Measurements from ENCODE around the gene HTR3A.

The HTR3A gene

DNA sequence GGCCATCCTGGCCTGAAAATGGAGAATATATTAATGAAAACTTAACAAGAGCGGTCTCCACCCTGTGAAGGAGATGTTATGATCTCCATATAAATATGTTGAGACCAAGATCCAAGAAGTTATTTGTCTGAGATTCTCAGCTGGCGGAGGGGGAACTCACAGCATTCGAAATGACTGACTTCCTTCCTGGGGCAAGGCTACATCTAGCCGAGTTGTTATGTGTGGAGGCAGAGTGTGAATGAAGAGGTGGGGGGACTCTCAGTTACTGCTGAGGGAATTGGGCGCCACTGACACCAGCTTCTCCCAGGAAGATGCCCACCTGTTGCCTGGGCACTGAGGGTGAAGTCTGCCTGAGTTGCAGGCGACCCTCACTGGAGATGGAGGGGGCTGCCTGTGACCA is 5.9 kb downstream of the HTR3A start:
- no peak for DNase-seq

DNA sequence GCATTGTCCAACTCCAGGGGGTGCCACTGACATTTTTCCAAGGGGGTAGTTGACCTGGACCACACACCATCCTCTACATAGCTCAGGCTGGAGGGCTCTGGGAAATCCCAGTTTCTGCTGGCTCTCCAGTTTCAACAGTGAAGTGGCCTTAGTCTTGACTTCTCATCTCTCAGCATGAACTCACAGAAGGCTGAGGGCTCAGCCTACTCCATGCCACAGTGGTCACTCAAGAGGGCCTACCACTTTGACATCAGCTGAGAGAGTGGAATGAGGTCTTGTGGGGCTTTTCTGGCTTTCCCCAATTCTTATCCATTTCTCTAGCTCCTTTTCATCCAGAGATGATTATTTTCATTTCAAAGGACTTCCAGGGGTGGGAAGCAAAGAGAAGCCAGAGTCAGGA is 7.4 kb downstream of the HTR3A start:
- no peak for DNase-seq

DNA sequence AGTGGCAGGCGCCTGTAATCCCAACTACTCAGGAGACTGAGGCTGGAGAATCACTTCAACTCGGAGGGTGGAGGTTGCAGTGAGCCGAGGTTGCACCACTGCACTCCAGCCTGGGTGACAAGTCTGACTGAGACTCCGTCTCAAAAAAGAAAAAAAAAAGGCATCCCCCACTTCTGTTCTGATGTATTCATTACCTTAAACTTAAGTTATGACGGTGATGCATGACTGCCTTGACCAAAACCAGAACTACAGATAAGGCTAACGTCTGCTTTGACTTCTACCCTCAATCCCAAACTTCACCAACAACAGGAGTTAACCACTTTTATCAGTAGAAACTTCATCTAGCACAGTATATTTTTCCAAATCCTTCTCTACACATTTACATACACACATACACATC is 9.9 kb downstream of the HTR3A start:
- DNase-seq: no peak

DNA sequence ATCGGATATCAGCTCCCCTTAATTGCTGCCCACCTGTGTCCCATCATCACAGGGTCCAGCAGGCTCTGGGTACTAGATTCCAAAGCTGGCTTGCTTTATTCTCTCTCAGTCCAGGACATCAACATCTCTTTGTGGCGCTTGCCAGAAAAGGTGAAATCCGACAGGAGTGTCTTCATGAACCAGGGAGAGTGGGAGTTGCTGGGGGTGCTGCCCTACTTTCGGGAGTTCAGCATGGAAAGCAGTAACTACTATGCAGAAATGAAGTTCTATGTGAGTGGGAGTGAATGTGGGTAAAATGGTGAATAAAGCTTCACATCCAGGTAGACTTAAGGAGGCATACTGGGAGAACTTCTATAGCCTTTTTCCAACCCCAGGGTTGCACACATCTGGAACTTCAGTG is 11.0 kb downstream of the HTR3A start:
- no peak for DNase-seq

- no peak for DNase-seq
These were observed 11.6 kb downstream of the HTR3A start for GRCh38 chr11:113986351-113987140.

- DNase-seq: no peak
These were observed 14.5 kb downstream of the HTR3A start for GRCh38 chr11:113989381-113989780.

- no peak for DNase-seq
These were observed 15.0 kb downstream of the HTR3A start for GRCh38 chr11:113989916-113990315.

- DNase-seq: no peak
These were observed 16.3 kb downstream of the HTR3A start for GRCh38 chr11:113991170-113991569.

- no peak for DNase-seq
These were observed 17.0 kb downstream of the HTR3A start for GRCh38 chr11:113991718-113992458.

DNA sequence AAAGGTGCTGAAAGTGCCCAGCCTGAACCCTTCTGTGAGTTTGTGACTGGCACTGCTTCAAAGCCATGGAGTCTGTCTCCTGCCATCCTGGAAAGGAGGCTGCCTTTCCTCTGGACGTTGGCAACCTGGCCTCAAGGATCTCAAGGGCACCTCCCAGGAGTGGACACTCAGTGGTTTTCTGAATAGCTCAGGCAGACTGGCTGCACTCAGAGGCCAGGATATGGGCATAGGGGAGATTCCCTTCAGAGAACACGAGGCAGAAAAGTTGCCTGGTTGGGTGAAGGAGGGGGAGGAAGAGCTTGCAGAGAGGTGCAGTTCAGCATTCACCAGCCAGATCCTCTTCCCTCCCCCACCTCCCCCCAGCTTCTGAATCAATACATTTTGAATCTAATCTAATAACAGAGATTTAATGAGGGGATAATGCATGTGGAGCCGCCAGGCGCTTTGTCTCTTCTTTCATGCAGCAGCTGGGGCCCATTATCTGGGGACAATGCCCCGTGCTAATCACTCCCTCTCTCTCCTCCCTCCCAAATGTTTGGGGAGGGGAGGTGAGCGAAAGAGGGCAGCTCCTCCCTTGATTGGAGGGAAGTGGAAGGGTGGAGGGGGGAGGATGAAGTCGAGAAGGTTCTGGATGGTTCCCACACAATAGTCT is 17.7 kb downstream of the HTR3A start:
- DNase-seq: no peak

DNA sequence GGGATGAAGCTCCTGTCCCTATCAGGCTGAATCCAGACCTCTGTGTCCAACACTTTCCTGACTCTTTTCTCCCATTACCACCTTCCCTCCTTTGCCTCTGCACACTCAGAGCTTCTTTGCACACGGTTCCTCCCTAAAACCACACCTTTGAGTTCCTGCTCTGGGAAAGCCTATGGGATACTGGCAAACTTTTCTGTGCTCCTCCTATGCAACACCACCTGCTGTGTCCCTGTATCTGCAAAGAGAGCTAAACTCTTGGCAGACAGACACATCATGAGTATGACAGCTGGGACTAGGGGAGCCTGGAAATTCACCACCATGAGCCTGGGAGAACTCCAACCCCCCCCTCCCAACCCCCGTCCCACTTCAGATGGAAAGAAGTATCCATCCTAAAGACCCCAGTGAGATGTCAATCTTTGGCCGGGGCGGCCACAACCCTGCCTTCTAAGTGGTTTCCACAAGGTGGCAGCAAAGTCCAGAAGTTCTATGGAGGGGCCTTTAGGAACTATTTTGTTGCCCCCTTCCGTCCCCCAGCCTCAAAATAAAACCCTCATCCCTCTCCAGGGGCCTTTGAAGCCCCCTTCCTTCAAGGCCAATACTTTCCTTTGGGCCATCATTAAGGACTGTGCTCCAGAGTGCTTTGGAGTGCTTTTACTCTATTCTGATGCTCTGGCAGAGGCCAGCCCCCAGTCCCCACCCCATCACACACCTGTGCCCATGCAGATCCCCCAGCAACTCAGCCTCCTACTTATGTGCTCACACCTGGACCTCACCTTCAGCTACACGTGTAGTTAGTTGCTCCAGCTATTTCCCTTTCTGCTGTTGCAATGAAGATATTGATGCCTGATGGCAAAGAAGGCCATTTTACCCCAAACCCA is 19.4 kb downstream of the HTR3A start:
- DNase-seq: no peak

GRCh38 chr11:113997473-113997872 is 22.6 kb downstream of the HTR3A start:
- no peak for DNase-seq

- no peak for DNase-seq
These were observed 23.7 kb downstream of the HTR3A start for GRCh38 chr11:113998574-113998973.

- DNase-seq: no peak
These were observed 25.6 kb downstream of the HTR3A start for GRCh38 chr11:114000526-114000925.

GRCh38 chr11:114001416-114001815 is 26.5 kb downstream of the HTR3A start:
- DNase-seq: no peak

DNA sequence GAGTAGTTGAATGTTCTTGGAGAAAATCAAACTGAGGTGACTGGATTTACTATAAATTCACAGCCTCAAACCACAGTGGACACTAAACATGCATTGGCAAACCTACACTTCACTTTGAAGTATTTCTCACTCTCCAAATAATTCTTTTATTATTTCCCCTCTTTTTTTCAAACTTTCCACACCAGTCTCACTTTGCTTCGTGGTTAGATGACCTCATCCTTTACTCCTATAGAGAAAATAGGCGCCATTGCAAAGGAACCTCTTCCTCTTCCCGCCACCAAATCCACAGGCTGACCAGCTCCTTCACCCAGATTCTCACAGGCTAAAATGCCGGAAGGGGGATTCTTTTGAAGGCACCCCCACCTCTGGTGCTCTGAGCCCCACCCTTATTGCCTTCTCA is 33.4 kb downstream of the HTR3A start:
- DNase-seq: no peak

GRCh38 chr11:114010931-114011330 is 36.0 kb downstream of the HTR3A start:
- DNase-seq: no peak

DNA sequence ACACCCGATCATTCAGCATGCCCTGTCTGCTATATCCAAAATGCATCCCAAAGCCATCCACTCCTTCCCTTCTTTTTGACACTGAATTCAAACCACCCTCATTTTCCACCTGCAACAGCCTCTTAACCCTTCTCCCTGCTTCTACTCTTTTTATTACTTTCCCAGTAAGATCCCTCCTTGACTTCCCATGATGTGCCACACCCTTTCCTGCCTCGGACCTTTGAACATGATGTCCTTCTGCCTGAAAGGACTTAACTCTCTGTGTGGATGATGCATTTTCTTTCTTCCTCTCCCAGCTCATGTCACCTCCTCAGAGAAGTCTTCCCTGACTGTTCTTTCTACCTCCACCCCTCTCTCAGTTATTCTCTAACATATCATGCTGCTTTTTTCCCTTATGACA is 36.5 kb downstream of the HTR3A start:
- DNase-seq: no peak

DNA sequence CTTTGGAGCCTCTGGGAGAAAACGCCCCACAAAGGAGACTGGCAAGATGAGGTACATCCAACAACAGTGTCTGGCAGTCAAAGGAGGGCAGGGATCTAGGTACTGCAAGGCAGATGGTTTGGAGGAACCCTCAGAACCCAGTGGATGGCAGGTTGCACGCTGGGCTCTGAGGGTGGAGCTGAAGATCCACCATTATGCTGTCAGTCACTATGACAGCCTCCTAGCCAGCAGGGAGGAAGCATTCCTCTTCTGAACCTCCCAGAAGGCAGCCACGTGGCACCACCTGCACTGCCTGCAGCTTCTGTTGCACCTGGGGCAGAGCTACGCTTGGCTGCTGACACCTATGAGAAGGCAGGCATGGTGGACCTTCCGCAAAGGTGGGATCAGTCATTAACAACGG is 40.2 kb downstream of the HTR3A start:
- no peak for DNase-seq

- DNase-seq: no peak
These were observed 42.1 kb downstream of the HTR3A start for GRCh38 chr11:114016986-114017385.

DNA sequence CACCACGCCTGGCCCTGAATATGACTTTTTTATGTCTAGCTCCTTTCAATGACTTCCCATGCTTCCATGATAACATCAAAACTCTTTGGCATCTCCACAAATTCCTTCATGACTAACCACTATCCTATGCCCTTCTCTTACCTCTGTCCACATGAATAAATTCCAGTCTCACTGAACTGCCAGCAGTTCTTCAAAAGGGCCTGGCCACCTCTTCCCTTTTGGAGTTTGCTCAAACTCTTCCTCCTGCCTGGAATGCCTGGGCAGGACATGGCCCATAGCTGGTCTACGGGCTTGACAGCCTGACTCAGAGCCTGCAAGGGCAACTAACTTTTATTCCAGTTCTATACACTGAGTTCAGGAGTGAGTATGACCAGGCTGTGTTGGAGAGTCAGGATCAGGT is 42.8 kb downstream of the HTR3A start:
- no peak for DNase-seq

DNA sequence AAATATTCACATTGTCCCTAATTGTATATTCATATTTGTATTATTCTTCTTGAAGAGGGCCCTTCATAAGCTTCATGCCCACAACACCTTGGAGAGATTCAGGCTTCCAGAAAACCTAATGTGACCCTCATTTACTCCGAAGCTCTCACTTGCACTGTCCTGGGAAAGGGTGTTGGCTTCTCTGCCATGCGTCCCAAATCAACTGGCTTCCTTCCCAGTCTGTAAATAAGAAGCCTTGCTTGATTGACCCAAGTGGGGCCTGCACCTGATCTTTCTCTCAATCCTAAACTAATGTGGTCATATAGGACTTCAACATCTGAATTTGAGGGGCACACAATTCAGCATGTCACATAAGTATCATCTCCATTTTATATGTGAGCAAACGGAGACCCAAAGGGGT is 44.1 kb downstream of the HTR3A start:
- no peak for DNase-seq

- no peak for DNase-seq
These were observed 44.7 kb downstream of the HTR3A start for GRCh38 chr11:114019574-114019973.

All from NCI-H226 (cell line).